ENCODE data around the gene PRPF38A. TPM values are rescaled to one million over a fixed set of nuclear protein-coding genes. Genes with fewer than 3 reads are reported as not detected.

Gene PRPF38A
- total RNA-seq, result 12.4 and 13.4 TPM in 2 replicates

GRCh38 chr1:52404116-52404974, at the start of gene PRPF38A, which contains the start of gene ORC1:
Gene PRPF38A, plus strand, starts transcription at chr1:52404602. Its CDS starts 148 bp downstream, at chr1:52404750.
Gene ORC1, minus strand, starts transcription at chr1:52404423. Its CDS starts 2,200 bp downstream, at chr1:52402223.

GRCh38 chr1:52365746-52366516, 38.5 kb upstream of the PRPF38A start, which contains the start of gene CC2D1B:
Gene CC2D1B, minus strand, starts transcription at chr1:52366205. Its CDS starts 1,585 bp downstream, at chr1:52364620.

Other genes with a start within 250 kb of the PRPF38A start
- 28.4 and 31.4 TPM in 2 replicates for gene CC2D1B, start 38.4 kb upstream of the PRPF38A start, total RNA-seq
- 5.9 and 11.5 TPM in 2 replicates for gene ORC1, start 179 bp upstream of the PRPF38A start, total RNA-seq
- gene TUT4, start 148.5 kb downstream of the PRPF38A start, total RNA-seq, result 22.5 and 30.3 TPM in 2 replicates
- gene GPX7, start 197.8 kb downstream of the PRPF38A start, total RNA-seq, result 20.8 and 28.7 TPM in 2 replicates
- gene SHISAL2A, start 228.6 kb downstream of the PRPF38A start, total RNA-seq, result not detected in 2 replicates